Right lobe of liver (tissue), 6 donors: Measurements from ENCODE around the gene ZSWIM1. TPM values are rescaled to one million over a fixed set of nuclear protein-coding genes. Genes with fewer than 3 reads are reported as not detected.

Source experiments
- ATAC-seq, 4 donors: fragments of 200-7000 bp; cut with Tn5 transposase; one replicate each; pipeline ENCODE4 v1.9.1; 2020; ENCODE audit warnings: mild to moderate bottlenecking in 4 of 4, moderate library complexity in 4 of 4
- DNase-seq, 3 donors: peaks; one replicate each; pipeline ENCODE4 v3.0.0-alpha.2; 2020
- H3K27ac ChIP-seq, 3 donors: fragments of 200-600 bp; one replicate each; pipeline ENCODE4 v1.8.0; 2022
- H3K27me3 ChIP-seq, 2 donors: fragments of 200-600 bp; one replicate each; pipeline ENCODE4 v1.8.0; 2022
- H3K36me3 ChIP-seq, 4 donors: fragments of 200-600 bp; sonication (generic) in 1 of 4; one replicate each; pipeline versions ENCODE4 v1.5.1 to v1.8.0; 2017 to 2022; ENCODE audit warnings: control low read depth in 1 of 4
- H3K4me1 ChIP-seq, 4 donors: fragments of 200-600 bp; sonication (generic) in 1 of 4; one replicate each; pipeline versions ENCODE4 v1.5.1 to v1.8.0; 2017 to 2022; ENCODE audit warnings: control low read depth in 1 of 4
- H3K4me3 ChIP-seq, 3 donors: fragments of 200-600 bp; one replicate each; pipeline ENCODE4 v1.8.0; 2022
- H3K9me3 ChIP-seq, 4 donors: fragments of 200-600 bp; sonication (generic) in 1 of 4; one replicate each; pipeline versions ENCODE4 v1.5.1 to v1.8.0; 2017 to 2022; ENCODE audit warnings: control low read depth in 1 of 4
- CTCF ChIP-seq, 4 donors: fragments of 200-600 bp in 3 of 4; fragments of 450-650 bp in 1 of 4; IDR thresholded peaks; one replicate each; pipeline versions ENCODE4 v1.5.1 to v1.8.0; 2016 to 2022; ENCODE audit warnings: antibody characterized with exemption in 4 of 4, mild to moderate bottlenecking in 2 of 4
- POLR2A ChIP-seq: fragments of 450-650 bp; IDR thresholded peaks from one replicate; pipeline ENCODE4 v1.6.1; 2017; ENCODE audit warnings: antibody characterized with exemption, mild to moderate bottlenecking
- WGBS: methylation state at CpG from one replicate; pipeline ENCODE4 v1.1.6; 2018; ENCODE audit warnings: low coverage, low lambda C conversion rate; ENCODE audit not compliant: insufficient coverage; ENCODE audit errors: missing lambda C conversion rate; 5-methylcytosine and 5-hydroxymethylcytosine counted together
- intact Hi-C, 2 donors: fragments of 100-400 bp; cut with DNase I; formaldehyde crosslinking; loops; one replicate each; pipeline versions ENCODE4 v1.11.2 to v1.14.1; 2022
- total RNA-seq, 6 experiments: library from RNA; depleted of rRNA in 2 of 6; stranded (reverse); fragments of >200 nt in 2 of 6; fragmentation: NEBNext Ultra II Directional in 3 of 6; extraction: Animal tissue kit (Norgen Biotek cat#: 25700) in 3 of 6; gene quantifications; one replicate each; pipeline versions ENCODE4 v1.1.0 to v1.2.4, GENCODE V29; 2016 to 2023
- donor health status: DM: no; HTN: yes; CAD: no.
- donor health status: DM: no; HTN: no; CAD: no.
- donor health status: DM: no; HTN: no; CAD: no.
- donor health status: DM: no; HTN: yes; CAD: no.
- donor health status: DM: no; HTN: yes; CAD: no.

Gene ZSWIM1
- total RNA-seq, 6 experiments from 2014 or later = 2.4 to 3.3 (median 3.1) TPM

- Histone ChIP-seq H3K4me3 (peak overlapping the region; percentile 48 to 80 (median 63)), H3K27ac (peak overlapping the region; percentile 58 to 83 (median 69)), H3K4me1 (peaks cover 0 to 7% (median 0%) of the 10 kb centered on the region in 4 donors), H3K9me3 (no peaks in the 10 kb centered on the region), H3K27me3 (no peaks in the 10 kb centered on the region), H3K36me3 (no peaks in the 10 kb centered on the region)
- TF ChIP-seq POLR2A = peak; percentile 27
- TF ChIP-seq CTCF (IDR thresholded peaks at IDR 0.05) = no peak
- ATAC-seq = peak; percentile 79 to 91 (median 82)
- intact Hi-C loops = no loop called here
- peak; percentile 70 to 78 (median 75) for DNase-seq
- WGBS = 8% methylated on average over 8 of the region's 71 CpGs
Observed at GRCh38 chr20:45833883-45834796, 46.9 kb upstream of the ZSWIM1 start.

- ATAC-seq = no peak
- Histone ChIP-seq H3K9me3 (no peaks in the 10 kb centered on the region), H3K36me3 (no peaks in the 10 kb centered on the region), H3K4me3 (peak overlapping the region in 2 of 3 donors; percentile 48 to 63), H3K4me1 (peaks cover 0 to 7% (median 0%) of the 10 kb centered on the region in 4 donors), H3K27me3 (no peaks in the 10 kb centered on the region), H3K27ac (peak overlapping the region in 1 of 3 donors; percentile 69)
- 79% methylated on average over 2 of the region's 14 CpGs for WGBS
- intact Hi-C loops = no loop called here
- DNase-seq = no peak
- TF ChIP-seq CTCF (IDR thresholded peaks at IDR 0.05) = no peak
- no peak for TF ChIP-seq POLR2A
Observed at GRCh38 chr20:45834797-45835161, 46.2 kb upstream of the ZSWIM1 start.

GRCh38 chr20:45835329-45835765, 45.7 kb upstream of the ZSWIM1 start:
- no peaks in the 10 kb centered on the region for H3K27me3 ChIP-seq
- TF ChIP-seq CTCF (IDR thresholded peaks at IDR 0.05) (no peak), POLR2A (no peak)
- DNase-seq (no peak), ATAC-seq (no peak)
- WGBS = 49% methylated on average over 3 of the region's 3 CpGs
- no peak overlapping the region for H3K27ac ChIP-seq
- no peaks in the 10 kb centered on the region for H3K9me3 ChIP-seq
- peaks cover 0 to 7% (median 0%) of the 10 kb centered on the region in 4 donors for H3K4me1 ChIP-seq
- H3K36me3 ChIP-seq = no peaks in the 10 kb centered on the region
- intact Hi-C loops = no loop called here
- no peak overlapping the region for H3K4me3 ChIP-seq

GRCh38 chr20:45835825-45836224, 45.2 kb upstream of the ZSWIM1 start:
- peaks cover 0 to 7% (median 0%) of the 10 kb centered on the region in 4 donors for H3K4me1 ChIP-seq
- intact Hi-C loops = no loop called here
- TF ChIP-seq CTCF (IDR thresholded peaks at IDR 0.05) (no peak), POLR2A (no peak)
- 96% methylated on average over 5 of the region's 5 CpGs for WGBS
- H3K36me3 ChIP-seq = peaks cover 0 to 2% (median 0%) of the 10 kb centered on the region in 4 donors
- DNase-seq (no peak), ATAC-seq (no peak)
- H3K27ac ChIP-seq = no peak overlapping the region
- H3K9me3 ChIP-seq = no peaks in the 10 kb centered on the region
- H3K27me3 ChIP-seq = no peaks in the 10 kb centered on the region
- no peak overlapping the region for H3K4me3 ChIP-seq
